OCI-LY3 (cell line): ENCODE measurements around the gene KRCC1.

ENCODE experiments used
- H2AFZ ChIP-seq: fragments of 200-600, 300-600 bp; shearing (Covaris generic); 2 replicates; pipeline ENCODE4 v1.6.0; 2014; ENCODE audit warnings: antibody characterized with exemption, low read depth, low read length
- H3K27ac ChIP-seq: fragments of 200-600, 300-600 bp; sonication (generic); 2 replicates; pipeline ENCODE4 v1.5.1; 2014; ENCODE audit warnings: mild to moderate bottlenecking, low read length, moderate library complexity, mixed read lengths
- H3K27me3 ChIP-seq: fragments of 200-600, 300-600 bp; sonication (generic); 2 replicates; pipeline ENCODE4 v1.6.1; 2014; ENCODE audit warnings: low read depth, low read length, mixed read lengths
- H3K36me3 ChIP-seq: fragments of 200-600, 300-600 bp; sonication (generic); replicated peaks from 2 replicates; pipeline ENCODE3; 2014; ENCODE audit warnings: low read depth, low read length, mixed read lengths
- H3K4me1 ChIP-seq: fragments of 300-600, 200-600 bp; sonication (generic); 2 replicates; pipeline ENCODE4 v1.6.1; 2014; ENCODE audit warnings: low read length, mixed read lengths
- H3K4me2 ChIP-seq: fragments of 200-600, 300-600 bp; sonication (generic); 2 replicates; pipeline ENCODE4 v1.6.1; 2014; ENCODE audit warnings: low read length, mixed read lengths
- H3K4me3 ChIP-seq: fragments of 300-600, 200-600 bp; sonication (generic); 2 replicates; pipeline ENCODE4 v1.5.1; 2014; ENCODE audit warnings: antibody characterized with exemption, mild to moderate bottlenecking, low read length, moderate library complexity
- H3K79me2 ChIP-seq: fragments of 300-600, 200-600 bp; shearing (Covaris generic); 2 replicates; pipeline ENCODE4 v1.6.1; 2014; ENCODE audit warnings: mild to moderate bottlenecking, low read length, mixed read lengths
- H3K9ac ChIP-seq: fragments of 300-600, 200-600 bp; shearing (Covaris generic); 2 replicates; pipeline ENCODE4 v1.6.0; 2014; ENCODE audit warnings: mild to moderate bottlenecking, low read length, moderate library complexity
- H3K9me3 ChIP-seq: fragments of 200-600, 300-600 bp; shearing (Covaris generic); 2 replicates; pipeline ENCODE4 v1.6.1; 2014; ENCODE audit warnings: low read length, mixed read lengths; ENCODE audit not compliant: insufficient read depth
- H4K20me1 ChIP-seq: fragments of 200-600, 300-600 bp; sonication (generic); 2 replicates; pipeline ENCODE4 v1.6.1; 2016; ENCODE audit warnings: low read length, mixed read lengths; ENCODE audit not compliant: insufficient read depth
- EZH2phosphoT487 ChIP-seq: fragments of 200-600 bp; shearing (Covaris generic); IDR thresholded peaks from 2 replicates; pipeline ENCODE4 v1.6.1; 2018; ENCODE audit warnings: antibody characterized with exemption, mixed run types, low read depth
- TF ChIP-seq, protein P1 (sequence below): fragments of 200-600, 300-600 bp; sonication (generic); IDR thresholded peaks from 2 replicates; pipeline ENCODE4 v1.5.1; 2014; ENCODE audit warnings: antibody characterized with exemption, low read length, low read depth

KRCC1 gene

GRCh38 chr2:88011011-88011410, 44.6 kb downstream of the KRCC1 start:
- no peak for TF ChIP-seq EZH2phosphoT487
- TF ChIP-seq, protein P1, sequence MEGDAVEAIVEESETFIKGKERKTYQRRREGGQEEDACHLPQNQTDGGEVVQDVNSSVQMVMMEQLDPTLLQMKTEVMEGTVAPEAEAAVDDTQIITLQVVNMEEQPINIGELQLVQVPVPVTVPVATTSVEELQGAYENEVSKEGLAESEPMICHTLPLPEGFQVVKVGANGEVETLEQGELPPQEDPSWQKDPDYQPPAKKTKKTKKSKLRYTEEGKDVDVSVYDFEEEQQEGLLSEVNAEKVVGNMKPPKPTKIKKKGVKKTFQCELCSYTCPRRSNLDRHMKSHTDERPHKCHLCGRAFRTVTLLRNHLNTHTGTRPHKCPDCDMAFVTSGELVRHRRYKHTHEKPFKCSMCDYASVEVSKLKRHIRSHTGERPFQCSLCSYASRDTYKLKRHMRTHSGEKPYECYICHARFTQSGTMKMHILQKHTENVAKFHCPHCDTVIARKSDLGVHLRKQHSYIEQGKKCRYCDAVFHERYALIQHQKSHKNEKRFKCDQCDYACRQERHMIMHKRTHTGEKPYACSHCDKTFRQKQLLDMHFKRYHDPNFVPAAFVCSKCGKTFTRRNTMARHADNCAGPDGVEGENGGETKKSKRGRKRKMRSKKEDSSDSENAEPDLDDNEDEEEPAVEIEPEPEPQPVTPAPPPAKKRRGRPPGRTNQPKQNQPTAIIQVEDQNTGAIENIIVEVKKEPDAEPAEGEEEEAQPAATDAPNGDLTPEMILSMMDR = no peak
- Histone ChIP-seq H3K9me3 (no peaks in the 10 kb centered on the region), H2AFZ (no peak overlapping the region), H3K27ac (no peak overlapping the region), H3K4me1 (peaks cover 8% of the 10 kb centered on the region; the same call in 1 of the 2 replicates), H3K4me3 (no peak overlapping the region), H3K27me3 (no peaks in the 10 kb centered on the region), H3K36me3 (no peaks in the 10 kb centered on the region), H3K79me2 (no peaks in the 10 kb centered on the region), H4K20me1 (no peaks in the 10 kb centered on the region), H3K4me2 (no peak overlapping the region), H3K9ac (no peak overlapping the region)

- Histone ChIP-seq H3K4me3 (no peak overlapping the region), H3K9ac (no peak overlapping the region), H2AFZ (no peak overlapping the region), H3K4me2 (no peak overlapping the region), H3K9me3 (no peaks in the 10 kb centered on the region), H4K20me1 (no peaks in the 10 kb centered on the region), H3K4me1 (no peaks in the 10 kb centered on the region), H3K27ac (no peak overlapping the region), H3K27me3 (no peaks in the 10 kb centered on the region), H3K79me2 (no peaks in the 10 kb centered on the region), H3K36me3 (no peaks in the 10 kb centered on the region)
- TF ChIP-seq EZH2phosphoT487 = no peak
- TF ChIP-seq, protein P1 = peak; percentile 25; the same call in 1 of the 2 replicates
These were observed 45.4 kb downstream of the KRCC1 start for GRCh38 chr2:88010136-88010535.

- Histone ChIP-seq H3K9me3 (no peaks in the 10 kb centered on the region), H3K36me3 (no peaks in the 10 kb centered on the region), H3K27ac (no peak overlapping the region), H2AFZ (no peak overlapping the region), H3K4me2 (no peak overlapping the region), H3K4me1 (no peaks in the 10 kb centered on the region), H3K9ac (no peak overlapping the region), H4K20me1 (no peaks in the 10 kb centered on the region), H3K27me3 (no peaks in the 10 kb centered on the region), H3K79me2 (no peaks in the 10 kb centered on the region), H3K4me3 (no peak overlapping the region)
- TF ChIP-seq EZH2phosphoT487 = no peak
- TF ChIP-seq, protein P1 = no peak
These were observed 48.6 kb downstream of the KRCC1 start for GRCh38 chr2:88006912-88007439.

DNA sequence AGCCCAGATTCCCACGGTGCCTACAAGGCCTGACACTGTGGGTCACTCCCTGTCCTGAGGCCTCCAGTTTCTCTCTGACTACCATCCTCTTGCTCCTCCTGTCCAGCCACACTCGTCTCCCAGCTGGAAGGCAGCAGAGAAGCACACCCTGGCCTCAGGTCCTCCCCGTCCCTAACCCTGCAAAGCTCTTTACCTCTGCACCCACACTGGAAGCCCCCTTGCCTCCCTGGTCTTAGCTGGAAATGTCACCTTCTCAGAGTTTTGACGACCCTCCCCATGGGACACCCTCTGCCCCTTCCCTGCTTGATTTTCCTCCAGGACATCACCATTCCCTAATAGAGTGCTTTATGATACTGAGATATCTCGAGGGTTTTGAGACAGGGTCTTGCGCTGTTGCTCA, 49.8 kb downstream of the KRCC1 start:
- Histone ChIP-seq H3K27ac (no peak overlapping the region), H3K9me3 (no peaks in the 10 kb centered on the region), H3K4me3 (no peak overlapping the region), H3K36me3 (no peaks in the 10 kb centered on the region), H3K79me2 (no peaks in the 10 kb centered on the region), H4K20me1 (no peaks in the 10 kb centered on the region), H3K9ac (no peak overlapping the region), H3K4me2 (no peak overlapping the region), H2AFZ (no peak overlapping the region), H3K27me3 (no peaks in the 10 kb centered on the region), H3K4me1 (peaks cover 5% of the 10 kb centered on the region)
- no peak for TF ChIP-seq EZH2phosphoT487
- TF ChIP-seq, protein P1 = no peak
